Putamen (tissue), 1 donor: ENCODE results near the gene TSPAN10.
A peak's percentile ranks its signal among the peaks of the same experiment; 100 is the strongest.
"Not testable (repeated sequence)": the region's sequence is repeated elsewhere in the genome, so short reads cannot be mapped to it uniquely, and the experiment has no call there.

ENCODE experiments used
- DNase-seq: peaks from one replicate; pipeline ENCODE4 v3.0.0-alpha.2; 2016; ENCODE audit warnings: low spot score

Gene TSPAN10

DNA sequence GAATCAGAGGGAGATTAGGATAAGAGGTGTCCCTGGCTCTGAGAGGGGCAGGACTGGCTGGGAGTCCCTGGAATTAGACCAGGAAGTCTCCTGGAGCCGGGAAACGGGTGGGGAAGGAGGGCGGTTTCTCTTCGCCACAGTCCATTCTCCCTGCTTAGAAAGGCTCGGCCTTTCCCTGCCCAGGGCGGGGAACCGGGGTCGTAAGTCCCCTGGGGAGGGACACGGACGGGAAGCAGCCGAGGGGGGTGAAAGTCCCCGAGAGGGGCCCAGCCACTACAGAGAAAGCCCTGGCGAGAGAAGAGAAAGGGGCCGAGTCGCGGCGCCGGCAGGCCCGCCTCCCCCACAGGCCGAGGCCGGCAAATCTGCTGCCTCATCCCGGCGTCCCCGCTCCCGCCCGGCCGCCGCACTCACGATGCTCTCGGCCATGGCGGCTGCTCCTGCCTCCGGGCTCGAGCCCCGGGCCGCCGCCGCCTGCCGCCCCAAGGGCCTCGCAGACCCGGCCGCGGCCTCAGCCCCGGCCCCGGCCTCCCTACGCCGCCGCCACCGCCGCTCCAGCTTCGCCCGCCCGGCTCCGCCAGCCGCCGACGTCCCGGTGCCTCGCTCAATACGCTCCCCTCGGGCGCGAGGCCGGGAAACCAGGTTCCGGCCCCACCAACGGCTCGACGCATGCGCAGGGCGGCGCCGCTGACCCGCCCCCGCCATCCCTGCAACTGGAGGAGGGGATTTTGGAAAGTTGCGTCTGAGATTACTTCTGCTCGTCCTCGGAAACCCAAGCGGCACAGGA is at the start of gene TSPAN10, which contains the start of gene NPLOC4:
TSPAN10 (plus strand) TSS at position 692 of the 784 bp plus-strand sequence. CDS start 5,217 bp downstream, outside the sequence.
NPLOC4 (minus strand) TSS at position 608 of the 784 bp plus-strand sequence; CDS start at position 426, 182 bp downstream.
- DNase-seq, result peak; percentile 83

GRCh38 chr17:81589612-81590011 is 47.4 kb upstream of the TSPAN10 start:
- no peak for DNase-seq

DNA sequence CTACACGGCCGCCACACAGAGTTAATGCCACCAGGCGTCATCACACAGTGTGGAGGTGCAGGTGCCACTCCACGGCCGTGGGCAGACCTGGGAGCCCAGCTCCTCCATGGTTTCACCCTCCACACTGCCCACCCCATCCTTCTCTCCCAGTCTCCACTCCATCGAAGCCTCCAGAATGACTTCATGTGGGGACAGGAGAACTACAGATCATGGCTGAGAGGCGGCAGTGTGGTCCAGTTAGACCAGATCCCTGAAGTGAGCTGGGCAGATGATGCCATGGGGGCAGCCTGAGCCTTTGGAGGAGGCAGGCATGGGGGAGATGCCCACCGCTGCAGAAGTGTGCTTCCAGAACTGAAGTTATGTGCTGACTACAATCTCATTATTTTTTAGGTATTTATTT is 46.9 kb upstream of the TSPAN10 start:
- DNase-seq, result no peak

DNA sequence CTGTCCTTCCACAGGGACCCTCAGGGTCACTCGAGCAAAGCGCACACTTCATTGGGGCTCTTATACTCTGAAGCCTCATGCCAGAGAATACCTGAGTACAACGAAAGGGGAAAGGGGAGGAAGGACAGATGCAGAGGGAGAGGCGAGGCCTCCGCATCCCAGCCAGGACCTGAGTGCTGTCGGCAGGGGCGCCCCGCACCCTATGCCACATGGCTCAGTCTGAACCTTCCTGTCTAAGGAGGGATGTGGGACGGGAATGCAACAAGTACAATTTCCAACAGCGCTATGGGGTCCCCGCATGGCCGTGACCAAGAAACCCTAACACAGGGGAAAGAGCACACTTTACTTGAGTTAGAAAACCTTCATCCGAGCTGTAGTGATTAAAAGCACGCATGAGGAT is 45.0 kb upstream of the TSPAN10 start:
- DNase-seq, result no peak

DNA sequence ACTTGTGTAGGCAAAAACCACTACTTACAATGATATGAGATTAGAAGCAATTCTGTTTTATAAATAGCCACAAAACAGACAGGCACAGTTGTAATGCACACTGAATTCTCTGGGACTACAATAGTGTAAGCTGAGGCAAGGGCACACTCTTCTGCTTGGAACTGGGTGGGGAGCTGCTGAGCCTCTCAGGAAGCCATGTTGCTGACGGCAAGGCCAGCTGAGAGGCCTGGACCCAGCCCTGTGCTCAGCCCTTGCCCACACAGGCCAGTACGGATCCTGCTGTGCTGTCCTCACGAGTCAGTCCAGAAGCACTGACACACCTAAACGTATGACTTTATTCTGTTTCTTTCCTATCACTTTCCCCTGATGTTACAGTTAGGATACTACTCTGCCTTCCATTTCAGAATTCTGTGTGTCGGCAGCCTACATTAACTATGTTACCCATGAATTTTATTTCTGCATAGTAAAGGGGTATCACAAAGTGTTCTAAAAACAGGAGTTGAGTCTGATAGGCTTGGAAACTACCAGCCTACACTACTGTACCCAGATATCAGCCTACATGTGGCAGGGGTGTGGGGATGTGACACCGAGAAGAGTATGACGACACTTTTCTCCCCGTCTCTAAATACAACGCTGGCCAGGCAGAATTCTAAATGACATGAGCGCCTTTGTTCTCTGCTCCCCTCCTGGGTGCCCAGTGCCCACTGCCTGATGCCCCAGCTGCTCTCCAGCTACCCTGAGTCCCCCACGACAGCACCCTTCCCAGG is 43.7 kb upstream of the TSPAN10 start:
- peak; percentile 27 for DNase-seq

DNA sequence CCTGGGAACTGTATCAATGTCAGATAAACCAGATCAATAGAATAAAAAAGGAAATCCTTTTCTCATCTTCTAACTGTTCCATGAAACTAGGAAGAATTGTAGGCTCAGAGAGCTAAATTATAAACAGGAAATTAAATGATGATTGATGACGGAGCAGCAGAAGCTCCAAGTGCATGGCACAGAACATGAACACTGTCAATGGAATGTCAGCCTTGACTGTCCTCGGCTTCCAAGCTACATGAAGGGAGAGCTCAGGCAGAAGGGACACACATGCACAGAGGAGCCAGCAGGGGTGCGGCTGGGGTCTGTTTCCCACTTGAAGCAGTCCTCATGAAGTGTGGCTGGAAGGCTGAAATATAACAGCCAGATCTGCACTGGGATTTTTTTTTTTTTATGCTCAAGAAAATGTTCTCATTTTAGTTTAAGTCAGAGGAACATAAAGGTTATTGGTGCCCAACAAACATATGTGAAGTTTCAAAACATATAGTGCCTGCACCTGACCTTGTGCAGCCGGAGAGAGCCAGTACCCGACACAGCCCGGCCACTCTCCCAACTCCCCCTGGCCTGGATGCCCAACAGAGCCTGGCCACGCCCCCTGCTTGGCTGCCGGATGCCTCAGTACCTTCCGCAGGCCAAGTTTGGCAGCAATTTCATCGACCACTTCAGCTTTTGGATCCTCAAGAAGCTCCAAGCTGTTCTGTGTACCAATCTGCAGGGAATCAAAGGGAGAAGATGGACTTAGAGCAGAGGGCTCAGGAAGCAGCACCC is 37.1 kb upstream of the TSPAN10 start:
- no peak for DNase-seq

GRCh38 chr17:81601525-81602120 is 35.4 kb upstream of the TSPAN10 start:
- DNase-seq, result peak; percentile 39

DNA sequence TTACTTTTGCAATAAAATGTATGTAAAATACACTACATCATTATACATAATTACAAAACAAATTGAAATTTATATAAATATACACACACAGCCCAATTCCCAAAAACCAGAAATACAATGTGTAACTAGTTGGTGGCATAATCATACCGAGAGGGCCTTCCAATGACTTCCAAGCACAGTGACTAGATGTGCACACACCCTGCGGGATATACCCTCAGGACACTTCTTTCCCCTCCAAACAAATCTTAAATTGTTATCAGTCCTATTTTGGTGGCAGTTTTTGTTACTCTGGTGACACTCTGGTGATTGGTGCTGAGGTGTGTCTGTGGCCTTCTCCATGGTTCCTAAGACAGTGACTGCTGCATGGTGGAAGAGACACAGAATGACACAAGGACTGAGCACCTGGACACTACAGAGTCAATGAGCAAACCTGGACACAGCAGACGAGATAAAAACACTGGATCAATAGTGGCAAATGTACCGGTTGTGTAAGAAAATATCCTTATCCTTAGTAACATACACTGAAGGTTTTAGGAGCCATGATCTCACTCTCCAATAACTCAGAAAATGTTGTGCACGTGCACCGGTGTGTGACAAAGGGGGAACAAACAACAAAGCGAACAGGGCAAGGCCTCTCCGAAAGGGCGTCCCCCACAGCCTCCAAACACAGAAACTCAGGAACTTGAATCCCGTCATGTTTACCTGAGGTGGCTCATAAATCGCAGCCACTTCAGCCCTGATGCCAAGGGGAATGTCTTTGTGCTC is 33.0 kb upstream of the TSPAN10 start:
- DNase-seq, result no peak

GRCh38 chr17:81607431-81607830 is 29.6 kb upstream of the TSPAN10 start:
- no peak for DNase-seq

GRCh38 chr17:81608082-81608481 is 28.9 kb upstream of the TSPAN10 start:
- DNase-seq, result no peak

DNA sequence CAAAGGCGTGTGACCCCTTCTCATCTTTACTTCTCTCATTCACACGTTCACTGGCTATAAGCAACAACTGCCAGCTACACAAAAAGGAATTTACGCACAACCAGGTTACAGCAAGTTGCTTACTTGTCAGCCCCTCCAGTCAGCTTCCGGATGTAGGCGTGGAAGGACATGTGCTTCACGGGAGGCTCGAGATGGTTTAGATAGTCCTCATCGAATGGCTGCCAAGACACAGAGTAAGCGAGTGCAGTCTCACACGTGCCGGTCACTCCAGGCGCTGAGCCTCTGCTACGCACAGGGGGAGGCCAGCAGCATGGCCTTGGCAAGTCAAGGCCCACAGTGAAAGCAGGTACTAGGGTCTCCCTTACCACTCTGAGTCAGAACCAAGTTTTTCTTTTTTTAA is 28.4 kb upstream of the TSPAN10 start:
- no peak for DNase-seq

GRCh38 chr17:81609541-81610311 is 27.3 kb upstream of the TSPAN10 start:
- DNase-seq, result no peak

- DNase-seq, result no peak
Observed at GRCh38 chr17:81612172-81612970, 24.6 kb upstream of the TSPAN10 start.

DNA sequence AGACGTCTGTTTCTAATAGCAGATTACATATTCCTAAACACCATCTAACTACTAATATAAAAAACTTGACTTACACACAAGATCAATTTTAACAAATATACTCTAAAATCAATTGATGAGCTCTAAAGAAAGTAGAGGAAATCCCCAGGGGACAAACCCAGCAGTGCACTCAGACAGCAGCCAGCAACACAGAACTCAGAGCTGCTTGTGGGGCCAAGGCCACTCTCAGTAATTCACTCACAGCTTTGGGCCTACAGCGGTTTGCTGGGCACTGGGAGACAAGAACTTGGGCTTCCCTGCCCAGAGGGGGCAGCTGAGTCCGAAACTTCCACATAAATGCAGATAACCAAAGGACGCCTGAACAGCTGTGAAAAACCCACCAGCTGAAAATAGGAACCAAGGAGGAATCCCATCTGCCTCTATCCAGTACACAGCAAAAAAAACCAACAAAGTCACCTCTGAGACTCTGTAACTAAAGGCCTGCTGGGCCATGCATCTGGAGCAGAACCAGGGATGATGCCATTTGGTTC is 21.5 kb upstream of the TSPAN10 start:
- DNase-seq, result no peak

GRCh38 chr17:81616877-81617276 is 20.1 kb upstream of the TSPAN10 start:
- DNase-seq, result no peak

DNA sequence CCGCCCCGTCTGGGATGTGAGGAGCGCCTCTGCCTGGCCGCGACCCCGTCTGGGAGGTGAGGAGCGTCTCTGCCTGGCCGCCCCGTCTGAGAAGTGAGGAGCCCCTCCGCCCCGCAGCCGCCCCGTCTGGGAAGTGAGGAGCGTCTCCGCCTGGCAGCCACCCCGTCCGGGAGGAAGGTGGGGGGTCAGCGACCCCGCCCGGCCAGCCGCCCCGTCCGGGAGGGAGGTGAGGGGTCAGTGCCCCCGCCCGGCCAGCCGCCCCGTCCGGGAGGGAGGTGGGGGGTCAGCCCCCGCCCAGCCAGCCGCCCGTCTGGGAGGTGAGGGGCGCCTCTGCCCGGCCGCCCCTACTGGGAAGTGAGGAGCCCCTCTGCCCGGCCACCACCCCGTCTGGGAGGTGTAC is 18.7 kb upstream of the TSPAN10 start:
- DNase-seq, result not testable (repeated sequence)

DNA sequence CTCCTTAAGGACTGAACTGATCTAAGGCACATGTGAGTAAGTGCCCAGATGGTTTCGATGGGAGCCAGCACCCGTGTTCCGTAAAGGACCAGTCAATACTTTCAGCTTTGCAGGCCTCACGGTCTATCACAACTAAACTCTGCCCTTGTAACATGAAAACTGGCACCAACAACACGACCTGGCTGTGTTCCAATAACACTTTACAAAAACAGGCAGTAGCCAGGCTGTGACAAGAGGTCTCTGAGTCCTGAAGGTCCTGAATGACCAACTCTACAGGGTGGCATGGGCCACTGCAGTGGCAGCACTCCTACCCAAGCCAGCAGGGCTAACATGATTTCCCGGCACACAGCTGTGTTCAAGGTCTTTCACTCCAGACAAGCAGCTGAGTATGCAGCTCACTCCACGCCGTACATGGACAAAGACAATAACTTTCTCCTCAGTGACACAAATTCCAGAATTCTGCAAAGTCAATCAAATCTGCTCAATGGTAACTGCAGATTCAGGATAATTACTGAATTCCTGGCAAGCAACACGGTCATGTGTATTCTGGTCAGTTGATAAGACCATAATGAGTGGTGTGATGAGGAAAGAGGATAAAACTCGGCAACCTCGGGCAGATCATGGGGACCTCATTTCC is 15.4 kb upstream of the TSPAN10 start:
- no peak for DNase-seq

GRCh38 chr17:81630274-81630673 is 6.7 kb upstream of the TSPAN10 start:
- DNase-seq, result no peak

DNA sequence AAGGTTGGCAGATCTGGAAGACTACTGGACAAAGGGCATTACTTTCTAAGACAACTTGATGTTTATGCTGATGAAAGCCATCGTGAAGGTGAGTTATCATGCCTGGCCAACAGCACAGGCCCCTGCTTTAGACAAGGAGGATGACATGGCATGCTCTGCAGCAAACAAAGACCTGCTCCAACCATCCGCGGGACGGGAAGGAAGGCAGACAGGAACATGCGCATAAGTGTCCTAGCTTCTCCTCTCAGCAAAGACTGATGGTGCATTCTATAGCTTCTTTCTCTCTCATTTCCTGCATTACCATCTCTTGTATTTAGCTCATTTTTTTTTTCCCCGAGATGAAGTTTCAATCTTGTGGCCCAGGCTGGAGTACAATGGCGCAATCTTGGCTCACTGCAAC is 5.5 kb upstream of the TSPAN10 start:
- DNase-seq, result no peak
